ENCODE data around the gene PLA2G2D.
"Not testable (repeated sequence)": the region's sequence is repeated elsewhere in the genome, so short reads cannot be mapped to it uniquely, and the experiment has no call there.

Gene PLA2G2D

DNA sequence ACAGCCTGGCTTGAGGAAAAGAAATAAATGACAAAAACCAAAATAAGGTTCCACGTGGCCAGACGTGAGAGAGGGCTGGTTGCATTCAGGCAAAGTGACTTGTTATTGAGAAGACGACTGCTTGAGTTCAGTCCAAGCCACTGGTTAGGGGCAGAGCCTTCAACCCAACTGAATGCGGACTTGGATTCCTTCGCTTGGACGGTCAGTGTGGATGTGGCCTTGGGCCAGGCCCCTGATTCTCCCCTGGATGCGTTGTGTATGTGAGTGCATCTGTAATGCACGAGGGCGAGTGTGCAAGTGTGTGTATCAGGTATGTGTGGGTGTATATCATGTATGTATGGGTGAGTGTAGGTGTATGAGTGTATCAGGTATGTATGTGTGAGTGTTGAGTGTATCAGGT is 21.7 kb upstream of the PLA2G2D start:
- H3K27me3 ChIP-seq (ENCODE audit: control insufficient read depth, insufficient read depth, low read length): no peaks in the 10 kb centered on the region
- H3K4me1 ChIP-seq (ENCODE audit: control insufficient read depth, insufficient read depth, low read length): no peaks in the 10 kb centered on the region
- no peaks in the 10 kb centered on the region for H3K9me3 ChIP-seq (ENCODE audit: control insufficient read depth, insufficient read depth, low read length)
- no peaks in the 10 kb centered on the region for H3K36me3 ChIP-seq (ENCODE audit: control insufficient read depth, insufficient read depth, low read length)
- H3K4me3 ChIP-seq (ENCODE audit: low read depth, low read length): no peak overlapping the region
- H3K9ac ChIP-seq (ENCODE audit: low read depth, low read length): no peak overlapping the region

DNA sequence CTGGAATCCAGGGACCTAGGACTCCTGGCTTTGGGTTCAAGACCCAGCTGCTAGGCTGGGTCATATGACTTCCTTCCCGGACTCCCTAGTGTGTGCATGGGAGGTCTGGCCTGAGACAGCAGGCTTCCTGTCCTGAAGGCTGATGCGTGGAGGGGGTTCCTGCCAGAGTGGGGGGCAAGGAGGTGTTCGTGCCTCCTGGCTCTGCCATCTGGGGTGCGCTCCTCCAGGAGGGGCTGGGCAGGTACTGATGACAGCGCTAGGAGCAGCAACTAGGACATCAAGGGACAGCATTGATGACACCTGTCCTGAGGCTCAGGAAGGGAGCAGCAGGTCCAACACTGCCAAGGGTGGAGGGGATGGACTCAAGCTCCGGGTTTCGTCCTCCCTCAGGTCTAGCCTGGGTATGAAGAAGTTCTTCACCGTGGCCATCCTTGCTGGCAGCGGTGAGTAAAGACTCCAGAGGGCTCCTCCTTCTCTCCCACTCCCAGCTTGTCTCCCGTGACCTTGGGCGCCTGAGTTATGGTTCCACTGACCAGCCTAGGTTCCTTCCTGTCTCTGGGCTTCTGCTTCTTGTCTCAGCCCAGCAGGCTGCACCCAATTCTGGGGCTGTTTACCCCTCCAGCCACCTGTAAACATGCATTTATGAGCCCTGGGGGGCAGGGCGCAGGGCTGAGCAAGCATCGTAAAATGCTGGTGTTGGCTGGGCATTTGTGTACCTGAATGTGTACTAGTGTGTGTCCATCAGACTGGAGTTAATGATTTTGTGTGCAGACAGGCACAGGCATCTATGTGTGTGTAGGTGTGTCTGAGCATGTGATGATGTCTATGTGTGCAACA is 20.7 kb upstream of the PLA2G2D start:
- no peaks in the 10 kb centered on the region for H3K27me3 ChIP-seq (ENCODE audit: control insufficient read depth, insufficient read depth, low read length)
- H3K4me3 ChIP-seq (ENCODE audit: low read depth, low read length): no peak overlapping the region
- H3K4me1 ChIP-seq (ENCODE audit: control insufficient read depth, insufficient read depth, low read length): no peaks in the 10 kb centered on the region
- H3K9ac ChIP-seq (ENCODE audit: low read depth, low read length): no peak overlapping the region
- no peaks in the 10 kb centered on the region for H3K36me3 ChIP-seq (ENCODE audit: control insufficient read depth, insufficient read depth, low read length)
- no peaks in the 10 kb centered on the region for H3K9me3 ChIP-seq (ENCODE audit: control insufficient read depth, insufficient read depth, low read length)

DNA sequence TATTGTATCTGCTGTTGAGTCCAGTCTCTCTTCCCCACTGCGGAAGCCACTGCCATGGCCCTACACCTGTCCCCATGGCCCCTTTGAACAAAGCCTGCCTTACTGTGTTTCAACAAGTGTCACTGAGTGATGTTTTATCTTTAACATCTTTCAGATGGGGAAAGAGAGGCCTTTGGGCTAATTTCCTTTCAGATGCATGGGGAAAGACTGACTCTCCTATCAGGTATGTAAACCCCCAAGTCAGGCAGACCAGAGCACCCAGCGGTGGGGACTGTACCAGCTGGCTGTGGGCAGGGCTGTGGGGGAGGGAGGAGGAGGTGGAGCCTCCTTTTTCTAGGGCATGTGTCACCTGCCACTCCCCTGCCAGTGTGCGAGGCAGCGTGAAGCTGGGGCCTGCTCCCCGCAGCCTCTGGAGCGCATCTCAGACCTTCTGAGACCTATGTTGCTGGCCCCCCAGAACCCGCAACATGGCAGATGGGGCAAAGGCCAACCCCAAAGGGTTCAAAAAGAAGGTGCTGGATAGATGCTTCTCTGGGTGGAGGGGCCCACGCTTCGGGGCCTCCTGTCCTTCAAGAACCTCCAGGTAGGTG is 19.7 kb upstream of the PLA2G2D start, which contains the start of gene PLA2G2F:
Gene PLA2G2F, plus strand, starts transcription at position 363 of the 590 bp plus-strand sequence. Its CDS starts 105 bp downstream, at position 468.
- Histone ChIP-seq H3K4me3 (ENCODE audit: low read depth, low read length) (no peak within 1 kb of the TSS), H3K36me3 (ENCODE audit: control insufficient read depth, insufficient read depth, low read length) (no peaks in the 10 kb centered on the region), H3K27me3 (ENCODE audit: control insufficient read depth, insufficient read depth, low read length) (no peaks in the 10 kb centered on the region), H3K9ac (ENCODE audit: low read depth, low read length) (no peak within 1 kb of the TSS), H3K4me1 (ENCODE audit: control insufficient read depth, insufficient read depth, low read length) (no peaks in the 10 kb centered on the region), H3K9me3 (ENCODE audit: control insufficient read depth, insufficient read depth, low read length) (no peaks in the 10 kb centered on the region)

DNA sequence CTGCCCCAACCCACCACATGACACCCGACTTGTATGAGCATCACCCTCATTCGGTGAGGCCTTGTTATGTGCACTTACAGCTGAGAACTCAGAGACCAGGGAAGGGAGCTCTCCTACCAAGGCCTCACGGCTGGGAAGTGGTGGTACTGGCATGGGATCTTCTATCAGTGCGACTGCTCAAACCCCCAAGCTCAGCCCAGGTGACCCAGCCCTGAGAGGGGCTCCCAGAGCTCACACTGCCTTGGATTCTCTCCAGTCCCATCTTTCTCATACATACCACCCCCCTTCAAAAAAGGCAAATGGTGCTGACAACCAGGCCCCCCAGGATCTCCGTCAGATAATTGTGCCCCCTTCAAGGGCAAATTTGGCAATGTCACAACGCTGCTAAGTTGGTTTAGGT is 19.0 kb upstream of the PLA2G2D start:
- Histone ChIP-seq H3K9me3 (ENCODE audit: control insufficient read depth, insufficient read depth, low read length) (no peaks in the 10 kb centered on the region), H3K27me3 (ENCODE audit: control insufficient read depth, insufficient read depth, low read length) (no peaks in the 10 kb centered on the region), H3K36me3 (ENCODE audit: control insufficient read depth, insufficient read depth, low read length) (no peaks in the 10 kb centered on the region), H3K4me1 (ENCODE audit: control insufficient read depth, insufficient read depth, low read length) (no peaks in the 10 kb centered on the region), H3K4me3 (ENCODE audit: low read depth, low read length) (no peak overlapping the region), H3K9ac (ENCODE audit: low read depth, low read length) (no peak overlapping the region)

DNA sequence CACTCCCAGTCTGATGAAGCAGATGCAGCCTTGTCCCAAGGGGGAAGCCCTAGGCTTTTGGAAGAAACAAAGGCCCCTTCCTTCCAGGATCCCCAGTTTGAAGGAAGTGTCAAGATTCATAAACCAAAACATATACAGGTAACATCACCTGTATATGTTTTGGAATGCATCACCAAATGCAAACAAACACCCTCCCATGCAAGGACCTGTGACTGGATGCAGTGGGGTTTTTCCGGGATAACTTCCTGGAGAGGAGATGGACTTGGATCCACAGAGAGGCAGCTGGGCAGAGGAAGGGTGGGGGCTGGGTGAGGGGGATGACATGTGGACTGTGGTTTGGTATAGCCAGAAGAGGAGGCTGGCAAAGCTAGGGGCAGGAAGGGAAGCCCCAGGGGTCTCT is 18.3 kb upstream of the PLA2G2D start:
- Histone ChIP-seq H3K4me3 (ENCODE audit: low read depth, low read length) (no peak overlapping the region), H3K9me3 (ENCODE audit: control insufficient read depth, insufficient read depth, low read length) (no peaks in the 10 kb centered on the region), H3K27me3 (ENCODE audit: control insufficient read depth, insufficient read depth, low read length) (no peaks in the 10 kb centered on the region), H3K4me1 (ENCODE audit: control insufficient read depth, insufficient read depth, low read length) (no peaks in the 10 kb centered on the region), H3K9ac (ENCODE audit: low read depth, low read length) (no peak overlapping the region), H3K36me3 (ENCODE audit: control insufficient read depth, insufficient read depth, low read length) (no peaks in the 10 kb centered on the region)

DNA sequence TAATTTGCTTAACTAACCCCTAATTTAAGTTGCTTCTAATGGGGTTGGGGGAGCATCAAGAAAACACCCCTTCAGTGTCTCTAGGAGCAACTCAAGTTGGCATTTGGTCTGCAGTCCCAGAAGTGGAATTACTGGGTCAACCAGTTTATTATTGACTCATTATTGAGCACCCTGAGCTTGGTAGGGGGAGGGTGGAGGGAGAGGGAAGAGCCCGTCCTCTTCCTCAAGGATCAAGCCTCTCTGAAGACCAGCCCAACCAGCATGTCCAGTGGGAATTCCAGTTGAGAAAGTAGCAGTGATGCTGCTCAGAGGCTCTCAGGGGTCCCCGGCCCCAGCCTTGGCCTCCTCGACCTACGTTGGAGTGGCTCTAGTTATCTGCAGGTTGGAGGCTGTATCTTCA is 17.7 kb upstream of the PLA2G2D start:
- Histone ChIP-seq H3K9ac (ENCODE audit: low read depth, low read length) (no peak overlapping the region), H3K9me3 (ENCODE audit: control insufficient read depth, insufficient read depth, low read length) (no peaks in the 10 kb centered on the region), H3K4me3 (ENCODE audit: low read depth, low read length) (no peak overlapping the region), H3K27me3 (ENCODE audit: control insufficient read depth, insufficient read depth, low read length) (no peaks in the 10 kb centered on the region), H3K4me1 (ENCODE audit: control insufficient read depth, insufficient read depth, low read length) (no peaks in the 10 kb centered on the region), H3K36me3 (ENCODE audit: control insufficient read depth, insufficient read depth, low read length) (no peaks in the 10 kb centered on the region)

DNA sequence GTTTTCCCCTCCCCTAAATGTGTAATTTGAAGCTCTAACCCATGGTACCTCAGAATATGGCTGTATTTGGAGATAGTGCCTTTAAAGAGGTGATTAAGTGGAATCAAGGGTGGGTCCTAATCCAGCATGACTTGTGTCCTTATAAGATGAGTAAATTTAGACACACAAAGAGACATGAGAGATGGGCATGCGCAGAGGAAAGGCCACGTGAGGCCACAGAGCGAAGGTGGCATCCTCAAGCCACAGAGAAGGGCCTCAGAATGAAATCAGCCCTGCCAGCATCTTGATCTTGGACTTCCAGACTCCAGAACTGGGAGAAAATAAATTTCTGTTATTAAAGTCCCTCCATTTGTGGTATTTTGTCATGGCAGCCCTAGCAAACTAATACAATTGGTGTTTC is 16.9 kb upstream of the PLA2G2D start:
- no peaks in the 10 kb centered on the region for H3K9me3 ChIP-seq (ENCODE audit: control insufficient read depth, insufficient read depth, low read length)
- no peak overlapping the region for H3K9ac ChIP-seq (ENCODE audit: low read depth, low read length)
- H3K27me3 ChIP-seq (ENCODE audit: control insufficient read depth, insufficient read depth, low read length): no peaks in the 10 kb centered on the region
- H3K4me1 ChIP-seq (ENCODE audit: control insufficient read depth, insufficient read depth, low read length): no peaks in the 10 kb centered on the region
- no peak overlapping the region for H3K4me3 ChIP-seq (ENCODE audit: low read depth, low read length)
- H3K36me3 ChIP-seq (ENCODE audit: control insufficient read depth, insufficient read depth, low read length): no peaks in the 10 kb centered on the region

DNA sequence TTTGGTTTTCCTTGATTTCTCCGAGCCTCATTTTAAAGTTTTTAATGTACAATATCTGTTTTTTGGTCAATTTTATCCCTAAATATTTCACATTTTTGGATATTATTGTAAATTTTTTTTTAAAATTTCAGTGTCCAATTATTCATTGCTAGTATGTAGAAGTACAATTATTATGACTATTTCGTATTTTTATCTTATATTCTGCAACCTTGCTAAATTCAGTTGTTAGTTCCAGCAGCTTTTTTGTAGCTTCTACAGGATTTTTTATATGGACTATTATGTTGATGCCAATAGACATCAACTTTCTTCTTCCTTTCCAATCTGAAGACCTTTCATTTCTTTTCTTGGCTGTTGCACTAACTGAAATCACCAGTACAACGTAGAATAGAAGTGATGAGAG is 15.7 kb upstream of the PLA2G2D start:
- no peak overlapping the region for H3K4me3 ChIP-seq (ENCODE audit: low read depth, low read length)
- H3K36me3 ChIP-seq (ENCODE audit: control insufficient read depth, insufficient read depth, low read length): no peaks in the 10 kb centered on the region
- H3K27me3 ChIP-seq (ENCODE audit: control insufficient read depth, insufficient read depth, low read length): no peaks in the 10 kb centered on the region
- no peak overlapping the region for H3K9ac ChIP-seq (ENCODE audit: low read depth, low read length)
- no peaks in the 10 kb centered on the region for H3K4me1 ChIP-seq (ENCODE audit: control insufficient read depth, insufficient read depth, low read length)
- no peaks in the 10 kb centered on the region for H3K9me3 ChIP-seq (ENCODE audit: control insufficient read depth, insufficient read depth, low read length)

DNA sequence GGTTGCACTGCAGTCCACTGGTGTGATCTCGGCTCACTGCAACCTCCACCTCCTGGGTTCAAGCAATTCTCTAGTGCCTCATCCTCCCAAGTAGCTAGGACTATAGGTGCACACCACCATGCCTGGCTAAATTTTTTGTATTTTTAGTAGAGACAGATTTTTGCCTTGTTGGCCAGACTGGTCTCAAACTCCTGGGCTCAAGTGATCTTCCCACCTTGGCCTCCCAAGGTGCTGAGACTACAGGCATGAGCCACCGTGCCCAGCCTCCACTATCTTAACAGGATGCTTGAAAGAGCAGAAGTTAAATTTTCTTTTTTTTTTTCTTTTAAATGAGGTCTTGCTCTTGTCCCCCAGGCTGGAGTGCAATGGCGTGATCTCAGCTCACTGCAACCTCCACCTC is 11.2 kb upstream of the PLA2G2D start:
- not testable (repeated sequence) for H3K9ac ChIP-seq (ENCODE audit: low read depth, low read length); H3K36me3 ChIP-seq (ENCODE audit: control insufficient read depth, insufficient read depth, low read length); H3K9me3 ChIP-seq (ENCODE audit: control insufficient read depth, insufficient read depth, low read length); H3K27me3 ChIP-seq (ENCODE audit: control insufficient read depth, insufficient read depth, low read length); H3K4me3 ChIP-seq (ENCODE audit: low read depth, low read length); H3K4me1 ChIP-seq (ENCODE audit: control insufficient read depth, insufficient read depth, low read length)

DNA sequence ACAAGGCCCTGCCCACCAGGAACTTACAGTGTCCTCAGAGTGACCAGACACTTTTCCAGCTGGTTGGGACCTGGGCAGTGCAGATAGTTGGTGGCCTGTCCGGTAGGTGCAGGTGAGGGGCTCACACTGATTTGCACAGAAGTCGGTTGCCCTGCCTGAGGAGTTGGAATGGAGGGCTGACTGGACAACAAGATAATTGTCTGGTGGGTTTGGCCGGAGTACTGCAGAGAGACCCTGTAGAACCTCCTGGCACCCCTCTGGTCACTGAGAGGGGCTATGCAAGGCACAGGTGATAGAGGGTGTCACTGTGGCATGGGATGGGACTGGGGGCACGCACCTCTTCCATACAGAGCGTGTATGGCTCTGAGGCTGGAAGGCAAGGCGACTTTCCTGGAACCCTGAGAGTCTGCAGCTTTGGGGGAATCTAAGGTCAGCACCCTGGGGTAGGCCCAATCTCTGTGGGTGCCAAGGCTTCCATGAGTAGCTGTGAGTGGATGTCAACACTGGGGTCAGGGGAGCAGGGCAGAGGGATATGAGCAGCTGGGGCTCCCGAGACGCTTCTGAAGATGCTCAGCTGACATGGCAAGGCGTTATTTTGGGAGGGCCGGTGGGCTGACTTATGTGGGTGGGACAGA is 7.6 kb upstream of the PLA2G2D start:
- no peak overlapping the region for H3K9ac ChIP-seq (ENCODE audit: low read depth, low read length)
- H3K27me3 ChIP-seq (ENCODE audit: control insufficient read depth, insufficient read depth, low read length): no peaks in the 10 kb centered on the region
- H3K4me1 ChIP-seq (ENCODE audit: control insufficient read depth, insufficient read depth, low read length): no peaks in the 10 kb centered on the region
- no peak overlapping the region for H3K4me3 ChIP-seq (ENCODE audit: low read depth, low read length)
- H3K36me3 ChIP-seq (ENCODE audit: control insufficient read depth, insufficient read depth, low read length): no peaks in the 10 kb centered on the region
- no peaks in the 10 kb centered on the region for H3K9me3 ChIP-seq (ENCODE audit: control insufficient read depth, insufficient read depth, low read length)

DNA sequence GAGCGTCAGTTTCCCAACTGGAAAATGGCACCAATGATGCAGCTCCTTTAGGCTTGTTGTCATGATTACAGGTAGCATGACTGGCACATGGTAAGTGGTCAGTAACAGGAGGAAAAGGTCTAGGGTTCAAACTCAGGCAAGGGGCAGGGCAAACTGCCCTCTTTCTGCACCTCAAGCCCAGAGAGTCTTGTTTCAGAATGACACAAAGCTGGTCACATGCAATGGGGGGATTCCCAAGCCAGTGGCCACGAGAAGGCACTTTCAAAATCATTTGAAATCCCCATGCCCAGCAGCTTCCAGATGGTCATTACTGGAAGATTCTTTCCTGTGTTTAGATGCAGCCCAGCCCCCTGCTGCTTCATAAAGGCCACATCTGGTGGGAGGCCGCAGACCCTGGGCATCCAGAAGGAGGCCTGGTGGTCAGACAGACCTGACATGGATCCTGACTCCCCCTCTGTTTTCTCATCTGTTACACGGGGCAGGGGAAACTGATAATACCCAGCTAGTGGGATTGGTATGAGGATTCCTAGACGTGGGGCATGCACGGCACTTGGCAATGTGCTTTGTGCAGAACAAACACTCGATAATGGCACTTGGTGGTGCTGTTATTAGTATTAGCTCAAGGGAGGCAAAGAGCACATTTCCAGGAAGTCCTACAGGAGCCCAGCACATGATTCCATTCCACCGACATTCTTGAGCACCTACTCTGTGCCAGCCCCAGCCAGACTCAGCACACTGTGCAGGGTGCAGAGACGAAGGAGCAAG is 6.9 kb upstream of the PLA2G2D start:
- no peaks in the 10 kb centered on the region for H3K36me3 ChIP-seq (ENCODE audit: control insufficient read depth, insufficient read depth, low read length)

More for the DNA sequence above, 6.9 kb upstream of the PLA2G2D start:
- no peak overlapping the region for H3K9ac ChIP-seq (ENCODE audit: low read depth, low read length)
- H3K4me1 ChIP-seq (ENCODE audit: control insufficient read depth, insufficient read depth, low read length): no peaks in the 10 kb centered on the region
- no peak overlapping the region for H3K4me3 ChIP-seq (ENCODE audit: low read depth, low read length)
- H3K27me3 ChIP-seq (ENCODE audit: control insufficient read depth, insufficient read depth, low read length): peaks cover 3% of the 10 kb centered on the region
- H3K9me3 ChIP-seq (ENCODE audit: control insufficient read depth, insufficient read depth, low read length): no peaks in the 10 kb centered on the region

Data from iPS-15b (cell line).